ENCODE measurements around the gene TNNT2. TPM values are rescaled to one million over a fixed set of nuclear protein-coding genes. Genes with fewer than 3 reads are reported as not detected.

Gene TNNT2
- total and polyA plus RNA-seq, 2 donors (not counting 1 experiment from before 2014, with no cell fraction given) = not detected

DNA sequence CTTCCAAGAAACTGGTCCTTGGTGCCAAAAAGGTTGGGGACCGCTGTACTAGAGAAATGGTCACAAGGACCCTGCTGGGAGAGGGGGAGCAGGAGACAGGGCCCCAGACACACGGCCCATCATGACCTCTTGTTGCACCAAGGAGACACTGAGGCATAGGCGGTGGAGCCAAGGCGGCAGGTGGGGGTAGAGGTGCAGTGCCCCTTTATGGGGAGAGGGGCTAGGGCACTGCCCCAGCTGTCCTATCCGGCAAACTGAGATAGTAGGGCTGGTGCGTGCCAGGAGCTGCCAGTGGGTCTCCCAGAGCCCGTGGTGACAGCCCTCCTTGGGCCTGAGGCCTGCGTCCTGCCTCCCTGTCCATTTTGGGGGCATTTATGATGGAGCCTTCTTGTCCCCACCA is 20.3 kb downstream of the TNNT2 start:
- Histone ChIP-seq H3K27ac (ENCODE audit: low read length in 2 of 2) (no peak overlapping the region), H4K20me1 (ENCODE audit: control insufficient read depth, insufficient read depth, low read length, poor library complexity, severe bottlenecking) (no peaks in the 10 kb centered on the region), H3K4me2 (replicated peaks; ENCODE audit: low read depth, low read length, poor library complexity, severe bottlenecking) (no peak overlapping the region), H3K27me3 (replicated peaks in 1 of 4; ENCODE audit: control extremely low read depth in 1 of 4, control insufficient read depth in 3 of 4, insufficient read depth in 4 of 4, low read length in 3 of 4) (peaks cover 0 to 7% (median 2%) of the 10 kb centered on the region in 4 experiments), H3K79me2 (ENCODE audit: control insufficient read depth, insufficient read depth, low read length) (no peaks in the 10 kb centered on the region), H3K9ac (ENCODE audit: low read length) (no peak overlapping the region), H3K9me3 (ENCODE audit: control extremely low read depth in 1 of 3, control insufficient read depth in 2 of 3, insufficient read depth in 1 of 3, low read length in 2 of 3) (no peaks in the 10 kb centered on the region), H3K4me1 (ENCODE audit: control insufficient read depth in 2 of 2, insufficient read depth in 2 of 2, low read length in 2 of 2) (no peaks in the 10 kb centered on the region), H3K36me3 (replicated peaks in 1 of 2; ENCODE audit: control extremely low read depth in 1 of 2, control insufficient read depth in 1 of 2, extremely low read depth in 1 of 2, insufficient read depth in 2 of 2, low read length in 1 of 2) (no peaks in the 10 kb centered on the region), H2AFZ (ENCODE audit: insufficient read depth, low read depth, low read length, poor library complexity, severe bottlenecking) (no peak overlapping the region), H3K4me3 (ENCODE audit: control extremely low read depth in 1 of 5, extremely low read depth in 1 of 5, insufficient read depth in 1 of 5, low read depth in 2 of 5, low read length in 4 of 5) (no peak overlapping the region)
- POLR2A ChIA-PET = no interaction called here
- peaks cover 8% of the 10 kb centered on the region for H3K27me3 Mint-ChIP-seq
- intact Hi-C loops (cut with micrococcal nuclease) = no loop called here
- no peak overlapping the region for H3K4me3 Mint-ChIP-seq
- H3K4me1 Mint-ChIP-seq = no peaks in the 10 kb centered on the region
- ATAC-seq (ENCODE audit: low read depth) = no peak
- CTCF ChIA-PET = no interaction called here
- no peak for DNase-seq
- H3K9me3 Mint-ChIP-seq (ENCODE audit: insufficient read depth) = no peaks in the 10 kb centered on the region
- WGBS (ENCODE audit: insufficient coverage) = 94% methylated on average over 8 of the region's 8 CpGs
- no peak overlapping the region for H3K27ac Mint-ChIP-seq
- TF ChIP-seq EZH2 (IDR thresholded peaks at IDR 0.05; ENCODE audit: borderline replicate concordance, insufficient read depth, low read depth, low read length, poor library complexity, severe bottlenecking) = no peak
- TF ChIP-seq, protein P1, sequence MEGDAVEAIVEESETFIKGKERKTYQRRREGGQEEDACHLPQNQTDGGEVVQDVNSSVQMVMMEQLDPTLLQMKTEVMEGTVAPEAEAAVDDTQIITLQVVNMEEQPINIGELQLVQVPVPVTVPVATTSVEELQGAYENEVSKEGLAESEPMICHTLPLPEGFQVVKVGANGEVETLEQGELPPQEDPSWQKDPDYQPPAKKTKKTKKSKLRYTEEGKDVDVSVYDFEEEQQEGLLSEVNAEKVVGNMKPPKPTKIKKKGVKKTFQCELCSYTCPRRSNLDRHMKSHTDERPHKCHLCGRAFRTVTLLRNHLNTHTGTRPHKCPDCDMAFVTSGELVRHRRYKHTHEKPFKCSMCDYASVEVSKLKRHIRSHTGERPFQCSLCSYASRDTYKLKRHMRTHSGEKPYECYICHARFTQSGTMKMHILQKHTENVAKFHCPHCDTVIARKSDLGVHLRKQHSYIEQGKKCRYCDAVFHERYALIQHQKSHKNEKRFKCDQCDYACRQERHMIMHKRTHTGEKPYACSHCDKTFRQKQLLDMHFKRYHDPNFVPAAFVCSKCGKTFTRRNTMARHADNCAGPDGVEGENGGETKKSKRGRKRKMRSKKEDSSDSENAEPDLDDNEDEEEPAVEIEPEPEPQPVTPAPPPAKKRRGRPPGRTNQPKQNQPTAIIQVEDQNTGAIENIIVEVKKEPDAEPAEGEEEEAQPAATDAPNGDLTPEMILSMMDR (IDR thresholded peaks at IDR 0.05) = no peak

DNA sequence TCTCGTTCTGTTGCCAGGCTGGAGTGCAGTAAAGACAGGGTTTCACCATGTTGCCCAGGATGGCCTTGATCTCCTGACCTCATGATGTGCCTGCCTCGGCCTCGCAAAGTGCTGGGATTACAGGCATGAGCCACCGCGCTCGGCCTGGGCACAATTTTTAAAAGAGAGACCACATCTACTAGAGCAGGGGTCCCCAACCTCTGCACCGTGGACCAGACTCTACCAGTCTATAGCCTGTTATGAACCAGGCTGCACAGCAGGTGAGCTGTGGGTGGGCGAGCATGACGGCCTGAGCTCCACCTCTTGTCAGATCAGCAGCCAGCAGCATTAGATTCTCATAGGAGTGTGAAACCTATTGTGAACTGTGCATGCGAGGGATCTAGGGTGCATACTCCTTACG is 20.8 kb downstream of the TNNT2 start:
- CTCF ChIA-PET = no interaction called here
- H3K27me3 Mint-ChIP-seq = peaks cover 9% of the 10 kb centered on the region
- H3K4me3 Mint-ChIP-seq = no peak overlapping the region
- intact Hi-C loops (cut with micrococcal nuclease) = no loop called here
- Histone ChIP-seq H3K4me1 (ENCODE audit: control insufficient read depth in 2 of 2, insufficient read depth in 2 of 2, low read length in 2 of 2) (no peaks in the 10 kb centered on the region), H3K36me3 (replicated peaks in 1 of 2; ENCODE audit: control extremely low read depth in 1 of 2, control insufficient read depth in 1 of 2, extremely low read depth in 1 of 2, insufficient read depth in 2 of 2, low read length in 1 of 2) (no peaks in the 10 kb centered on the region), H3K4me3 (ENCODE audit: control extremely low read depth in 1 of 5, extremely low read depth in 1 of 5, insufficient read depth in 1 of 5, low read depth in 2 of 5, low read length in 4 of 5) (no peak overlapping the region), H3K9ac (ENCODE audit: low read length) (no peak overlapping the region), H4K20me1 (ENCODE audit: control insufficient read depth, insufficient read depth, low read length, poor library complexity, severe bottlenecking) (no peaks in the 10 kb centered on the region), H3K9me3 (ENCODE audit: control extremely low read depth in 1 of 3, control insufficient read depth in 2 of 3, insufficient read depth in 1 of 3, low read length in 2 of 3) (no peaks in the 10 kb centered on the region), H3K79me2 (ENCODE audit: control insufficient read depth, insufficient read depth, low read length) (no peaks in the 10 kb centered on the region), H3K4me2 (replicated peaks; ENCODE audit: low read depth, low read length, poor library complexity, severe bottlenecking) (no peak overlapping the region), H3K27ac (ENCODE audit: low read length in 2 of 2) (no peak overlapping the region), H3K27me3 (replicated peaks in 1 of 4; ENCODE audit: control extremely low read depth in 1 of 4, control insufficient read depth in 3 of 4, insufficient read depth in 4 of 4, low read length in 3 of 4) (peaks cover 0 to 4% (median 1%) of the 10 kb centered on the region in 4 experiments), H2AFZ (ENCODE audit: insufficient read depth, low read depth, low read length, poor library complexity, severe bottlenecking) (no peak overlapping the region)
- POLR2A ChIA-PET = no interaction called here
- no peak for TF ChIP-seq EZH2 (IDR thresholded peaks at IDR 0.05; ENCODE audit: borderline replicate concordance, insufficient read depth, low read depth, low read length, poor library complexity, severe bottlenecking)
- TF ChIP-seq, protein P1 (IDR thresholded peaks at IDR 0.05) = no peak
- DNase-seq (no peak), ATAC-seq (ENCODE audit: low read depth) (no peak)
- no peak overlapping the region for H3K27ac Mint-ChIP-seq
- no peaks in the 10 kb centered on the region for H3K9me3 Mint-ChIP-seq (ENCODE audit: insufficient read depth)
- H3K4me1 Mint-ChIP-seq = no peaks in the 10 kb centered on the region
- 90% methylated on average over 9 of the region's 11 CpGs for WGBS (ENCODE audit: insufficient coverage)

Data from B cell (primary cell).